ENCODE results near the gene NLRP9. TPM values are rescaled to one million over a fixed set of nuclear protein-coding genes. Genes with fewer than 3 reads are reported as not detected.

Gene NLRP9
- total and polyA plus RNA-seq, 2 experiments from 2014 or later = not detected

- Histone ChIP-seq H3K27me3 (no peaks in the 10 kb centered on the region), H3K4me2 (no peak overlapping the region), H3K4me3 (no peak overlapping the region), H2AFZ (no peak overlapping the region), H3K79me2 (no peaks in the 10 kb centered on the region), H3K36me3 (replicated peaks; ENCODE audit: insufficient read depth, low read depth) (no peaks in the 10 kb centered on the region), H3K9me2 (replicated peaks; ENCODE audit: insufficient read depth) (no peaks in the 10 kb centered on the region), H4K20me1 (ENCODE audit: insufficient read depth, poor library complexity, severe bottlenecking) (no peaks in the 10 kb centered on the region), H3K4me1 (ENCODE audit: insufficient read depth) (peaks cover 12% of the 10 kb centered on the region), H3K9me3 (ENCODE audit: low read depth) (no peaks in the 10 kb centered on the region), H3K27ac (no peak overlapping the region)
- WGBS (ENCODE audit: low lambda C conversion rate, missing lambda C conversion rate) = 98% methylated on average over 15 of the region's 15 CpGs
- no peak for DNase-seq (ENCODE audit: low spot score)
- TF ChIP-seq, protein P1, sequence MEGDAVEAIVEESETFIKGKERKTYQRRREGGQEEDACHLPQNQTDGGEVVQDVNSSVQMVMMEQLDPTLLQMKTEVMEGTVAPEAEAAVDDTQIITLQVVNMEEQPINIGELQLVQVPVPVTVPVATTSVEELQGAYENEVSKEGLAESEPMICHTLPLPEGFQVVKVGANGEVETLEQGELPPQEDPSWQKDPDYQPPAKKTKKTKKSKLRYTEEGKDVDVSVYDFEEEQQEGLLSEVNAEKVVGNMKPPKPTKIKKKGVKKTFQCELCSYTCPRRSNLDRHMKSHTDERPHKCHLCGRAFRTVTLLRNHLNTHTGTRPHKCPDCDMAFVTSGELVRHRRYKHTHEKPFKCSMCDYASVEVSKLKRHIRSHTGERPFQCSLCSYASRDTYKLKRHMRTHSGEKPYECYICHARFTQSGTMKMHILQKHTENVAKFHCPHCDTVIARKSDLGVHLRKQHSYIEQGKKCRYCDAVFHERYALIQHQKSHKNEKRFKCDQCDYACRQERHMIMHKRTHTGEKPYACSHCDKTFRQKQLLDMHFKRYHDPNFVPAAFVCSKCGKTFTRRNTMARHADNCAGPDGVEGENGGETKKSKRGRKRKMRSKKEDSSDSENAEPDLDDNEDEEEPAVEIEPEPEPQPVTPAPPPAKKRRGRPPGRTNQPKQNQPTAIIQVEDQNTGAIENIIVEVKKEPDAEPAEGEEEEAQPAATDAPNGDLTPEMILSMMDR (IDR thresholded peaks at IDR 0.05; ENCODE audit: poor library complexity) = no peak
- no peak for TF ChIP-seq EZH2 (IDR thresholded peaks at IDR 0.05; ENCODE audit: borderline replicate concordance)
- TF ChIP-seq EZH2phosphoT487 (IDR thresholded peaks at IDR 0.05; ENCODE audit: low read depth, severe bottlenecking, unreplicated experiment) = no peak
These were observed 33.5 kb downstream of the NLRP9 start for GRCh38 chr19:55704494-55705245.

DNA sequence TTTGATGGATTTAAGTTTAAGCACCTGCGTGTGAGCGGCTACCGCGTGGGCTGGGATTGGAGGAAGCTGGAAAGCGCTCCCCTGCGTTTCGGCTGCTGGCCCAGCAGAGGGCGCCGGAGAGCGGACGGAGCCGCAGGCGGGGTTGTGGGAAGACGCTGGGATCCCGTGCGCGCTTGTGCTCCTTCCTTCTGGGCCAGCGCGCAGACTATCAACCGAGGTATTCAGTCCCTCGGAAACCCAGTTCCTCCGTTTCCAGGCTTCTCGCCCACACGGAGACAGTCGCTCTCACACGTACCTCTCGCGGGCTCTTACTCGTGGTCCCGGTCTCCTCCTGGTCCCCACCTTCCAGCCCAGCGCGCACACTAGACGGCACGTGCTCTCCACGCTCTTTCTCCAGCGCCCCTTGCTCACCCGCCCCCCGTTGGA is 34.4 kb downstream of the NLRP9 start:
- Histone ChIP-seq H2AFZ (no peak overlapping the region), H3K4me2 (no peak overlapping the region), H3K27ac (no peak overlapping the region), H3K4me1 (ENCODE audit: insufficient read depth) (peaks cover 12% of the 10 kb centered on the region), H4K20me1 (ENCODE audit: insufficient read depth, poor library complexity, severe bottlenecking) (no peaks in the 10 kb centered on the region), H3K79me2 (no peaks in the 10 kb centered on the region), H3K27me3 (no peaks in the 10 kb centered on the region), H3K9me2 (replicated peaks; ENCODE audit: insufficient read depth) (no peaks in the 10 kb centered on the region), H3K36me3 (replicated peaks; ENCODE audit: insufficient read depth, low read depth) (no peaks in the 10 kb centered on the region), H3K9me3 (ENCODE audit: low read depth) (no peaks in the 10 kb centered on the region), H3K4me3 (no peak overlapping the region)
- WGBS (ENCODE audit: low lambda C conversion rate, missing lambda C conversion rate) = 79% methylated on average over 37 of the region's 38 CpGs
- no peak for TF ChIP-seq EZH2phosphoT487 (IDR thresholded peaks at IDR 0.05; ENCODE audit: low read depth, severe bottlenecking, unreplicated experiment)
- TF ChIP-seq, protein P1 (IDR thresholded peaks at IDR 0.05; ENCODE audit: poor library complexity) = peak; percentile 32
- DNase-seq (ENCODE audit: low spot score) = no peak

DNA sequence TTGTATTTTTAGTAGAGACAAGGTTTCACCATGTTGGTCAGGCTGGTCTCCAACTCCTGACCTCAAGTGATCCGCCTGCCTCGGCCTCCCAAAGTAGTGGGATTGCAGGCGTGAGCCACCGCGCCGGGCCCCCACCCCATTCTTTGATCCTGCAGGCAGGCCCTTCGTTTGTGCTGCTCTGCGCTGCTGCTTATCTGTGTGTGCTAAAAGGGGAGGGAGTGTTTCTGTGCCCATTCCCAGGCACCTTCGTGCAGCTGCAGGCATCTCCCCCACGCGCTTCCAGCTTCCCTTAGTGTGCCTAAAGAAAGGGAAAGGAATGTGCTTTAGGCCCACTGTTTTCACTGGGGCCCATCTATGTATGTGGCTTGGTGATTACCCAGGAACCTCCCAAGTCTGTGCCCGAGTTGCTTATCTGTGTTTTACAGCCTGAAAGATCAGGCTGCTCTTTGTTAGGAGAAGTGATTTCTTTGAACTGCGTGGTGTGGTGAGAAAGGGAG is 36.0 kb downstream of the NLRP9 start:
- Histone ChIP-seq H3K4me1 (ENCODE audit: insufficient read depth) (peaks cover 12% of the 10 kb centered on the region), H3K4me2 (peak overlapping the region; percentile 59), H2AFZ (no peak overlapping the region), H3K9me2 (replicated peaks; ENCODE audit: insufficient read depth) (no peaks in the 10 kb centered on the region), H3K9me3 (ENCODE audit: low read depth) (no peaks in the 10 kb centered on the region), H3K36me3 (replicated peaks; ENCODE audit: insufficient read depth, low read depth) (no peaks in the 10 kb centered on the region), H3K79me2 (no peaks in the 10 kb centered on the region), H4K20me1 (ENCODE audit: insufficient read depth, poor library complexity, severe bottlenecking) (no peaks in the 10 kb centered on the region), H3K27ac (peak overlapping the region; percentile 57), H3K27me3 (no peaks in the 10 kb centered on the region), H3K4me3 (no peak overlapping the region)
- DNase-seq (ENCODE audit: low spot score) = peak; percentile 64
- TF ChIP-seq EZH2 (IDR thresholded peaks at IDR 0.05; ENCODE audit: borderline replicate concordance) (no peak), EZH2phosphoT487 (IDR thresholded peaks at IDR 0.05; ENCODE audit: low read depth, severe bottlenecking, unreplicated experiment) (peak; percentile 91)
- TF ChIP-seq, protein P1 (IDR thresholded peaks at IDR 0.05; ENCODE audit: poor library complexity) = no peak
- 43% methylated on average over 13 of the region's 13 CpGs for WGBS (ENCODE audit: low lambda C conversion rate, missing lambda C conversion rate)
